WTC11 (cell line): ENCODE results near the gene SLC38A8. TPM values are rescaled to one million over a fixed set of nuclear protein-coding genes. Genes with fewer than 3 reads are reported as not detected.

Experiments used
- ATAC-seq: fragments of 200-7000 bp; cut with Tn5 transposase; 2 replicates; pipeline ENCODE4 v1.10.0; 2021; ENCODE audit warnings: mild to moderate bottlenecking, moderate library complexity
- CTCF ChIA-PET: fragments of 300-600 bp; sonication (Branson Sonifier 250); formaldehyde crosslinking; loops from one replicate; lab custom pipeline; 2021; ENCODE audit warnings: antibody characterized with exemption; lab: Charles Lee
- POLR2A ChIA-PET: fragments of 350-600 bp; sonication (Branson Sonifier 250); formaldehyde crosslinking; loops from one replicate; lab custom pipeline; 2021; ENCODE audit warnings: antibody characterized with exemption; lab: Charles Lee
- DNase-seq: peaks from one replicate; pipeline ENCODE4 v3.0.0; 2021; ENCODE audit warnings: low spot score
- H3K27ac Mint-ChIP-seq: 2 replicates; pipeline ENCODE4 v1.8.0; 2021; ENCODE audit warnings: mixed read lengths
- H3K27me3 Mint-ChIP-seq: 2 replicates; pipeline ENCODE4 v1.8.0; 2021; ENCODE audit warnings: low read depth, mild to moderate bottlenecking, moderate library complexity, mixed read lengths
- H3K36me3 Mint-ChIP-seq: 2 replicates; pipeline ENCODE4 v1.8.0; 2021; ENCODE audit warnings: mixed read lengths
- H3K4me1 Mint-ChIP-seq: 2 replicates; pipeline ENCODE4 v1.8.0; 2022; ENCODE audit warnings: mixed read lengths
- H3K4me3 Mint-ChIP-seq: 2 replicates; pipeline ENCODE4 v1.8.0; 2021; ENCODE audit warnings: mild to moderate bottlenecking, moderate library complexity, mixed read lengths
- H3K9me3 Mint-ChIP-seq: 2 replicates; pipeline ENCODE4 v1.8.0; 2021; ENCODE audit warnings: mixed read lengths
- IRF1 ChIP-seq: sonication (generic); formaldehyde crosslinking; IDR thresholded peaks from 2 replicates; pipeline ENCODE4 v1.8.0; 2023; ENCODE audit warnings: missing genetic modification reagents
- JUN ChIP-seq: sonication (generic); formaldehyde crosslinking; IDR thresholded peaks from 2 replicates; pipeline ENCODE4 v1.8.0; 2023; ENCODE audit warnings: mild to moderate bottlenecking, missing genetic modification reagents
- NFYB ChIP-seq: sonication (generic); formaldehyde crosslinking; conservative IDR thresholded peaks from 2 replicates; pipeline ENCODE4 v1.8.0; 2022; ENCODE audit warnings: low read depth, missing genetic modification reagents
- OVOL2 ChIP-seq: fragments of 250-450 bp; sonication (Bioruptor Pico); IDR thresholded peaks from 2 replicates; pipeline ENCODE4 v1.9.0; 2021; ENCODE audit warnings: mild to moderate bottlenecking, borderline replicate concordance
- PRDM15 ChIP-seq: sonication (generic); formaldehyde crosslinking; IDR thresholded peaks from 2 replicates; pipeline ENCODE4 v1.8.0; 2022; ENCODE audit warnings: missing genetic modification reagents
- PRRX2 ChIP-seq: fragments of 250-450 bp; sonication (Bioruptor Pico); IDR thresholded peaks from 2 replicates; pipeline ENCODE4 v1.8.0; 2021; ENCODE audit warnings: mild to moderate bottlenecking
- SMAD4 ChIP-seq: sonication (generic); formaldehyde crosslinking; IDR thresholded peaks from 2 replicates; pipeline ENCODE4 v1.8.0; 2022; ENCODE audit warnings: mild to moderate bottlenecking, missing genetic modification reagents
- ZMAT4 ChIP-seq: fragments of 250-450 bp; sonication (Bioruptor Pico); IDR thresholded peaks from 2 replicates; pipeline ENCODE4 v1.9.0; 2021; ENCODE audit warnings: mild to moderate bottlenecking
- ZNF121 ChIP-seq: sonication (generic); formaldehyde crosslinking; IDR thresholded peaks from 2 replicates; pipeline ENCODE4 v1.8.0; 2023; ENCODE audit warnings: missing genetic modification reagents
- ZNF317 ChIP-seq: sonication (generic); formaldehyde crosslinking; IDR thresholded peaks from 2 replicates; pipeline ENCODE4 v1.8.1; 2023; ENCODE audit warnings: low read depth, mild to moderate bottlenecking, moderate library complexity, missing genetic modification reagents, borderline replicate concordance
- ZNF425 ChIP-seq: fragments of 250-450 bp; sonication (Bioruptor Pico); conservative IDR thresholded peaks from 2 replicates; pipeline ENCODE4 v1.9.0; 2021; ENCODE audit warnings: mild to moderate bottlenecking
- ZNF671 ChIP-seq: fragments of 250-450 bp; sonication (Bioruptor Pico); IDR thresholded peaks from 2 replicates; pipeline ENCODE4 v1.8.0; 2021; ENCODE audit warnings: mild to moderate bottlenecking
- total RNA-seq: library from RNA; stranded (reverse); gene quantifications from 3 replicates; pipeline ENCODE4 v1.2.3, GENCODE V29; 2021
- TF ChIP-seq, protein P1 (sequence below): fragments of 250-450 bp; sonication (Bioruptor Pico); IDR thresholded peaks from 2 replicates; pipeline ENCODE4 v1.9.0; 2021; ENCODE audit warnings: mild to moderate bottlenecking, borderline replicate concordance

The SLC38A8 gene
- total RNA-seq, 1 experiment from 2014 or later, result not detected

GRCh38 chr16:84074721-84075120 lies 32.1 kb upstream of the SLC38A8 start (continued):
- TF ChIP-seq NFYB (CRISPR knock-in tag), result no peak

GRCh38 chr16:84072014-84072413 lies 29.4 kb upstream of the SLC38A8 start:
- no peaks in the 10 kb centered on the region for H3K27me3 Mint-ChIP-seq
- POLR2A ChIA-PET, result no interaction called here
- no peak for TF ChIP-seq JUN (CRISPR knock-in tag)
- TF ChIP-seq ZNF671 (CRISPR knock-in tag), result no peak
- TF ChIP-seq SMAD4 (CRISPR knock-in tag), result no peak
- TF ChIP-seq ZMAT4 (CRISPR knock-in tag), result no peak
- TF ChIP-seq OVOL2 (CRISPR knock-in tag), result no peak
- no peak for TF ChIP-seq ZNF425 (CRISPR knock-in tag)
- TF ChIP-seq PRDM15 (CRISPR knock-in tag), result no peak

DNA sequence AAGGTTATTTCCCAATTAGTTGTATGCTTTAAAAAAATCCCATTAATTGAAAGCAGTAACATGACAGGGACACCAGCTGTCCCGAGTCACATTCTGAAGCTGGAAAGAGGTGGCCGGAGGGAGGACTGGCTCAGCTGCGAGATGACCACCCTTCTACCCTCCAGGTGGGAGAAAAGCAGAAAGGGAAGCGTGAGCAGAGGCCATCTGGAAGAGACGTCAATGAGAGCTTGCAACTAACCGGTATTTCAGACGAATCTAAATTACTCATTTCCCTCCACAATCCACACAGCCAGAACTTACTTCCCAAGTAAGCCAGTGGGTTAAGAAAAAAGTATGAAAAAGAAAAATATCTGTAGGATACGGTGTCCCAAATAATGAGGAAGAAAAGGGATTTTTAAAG lies 28.5 kb upstream of the SLC38A8 start:
- ATAC-seq (no peak), DNase-seq (no peak)
- H3K9me3 Mint-ChIP-seq, result no peaks in the 10 kb centered on the region
- ChIA-PET CTCF (interaction anchor here (1.0 to 1.5 kb wide), 4 partner anchors 8 to 116 kb away, joined by 3 to 6 read pairs (median 5); partner anchors contain the start of gene TAF1C), POLR2A (no interaction called here)
- H3K27ac Mint-ChIP-seq, result no peak overlapping the region
- TF ChIP-seq, protein P1, sequence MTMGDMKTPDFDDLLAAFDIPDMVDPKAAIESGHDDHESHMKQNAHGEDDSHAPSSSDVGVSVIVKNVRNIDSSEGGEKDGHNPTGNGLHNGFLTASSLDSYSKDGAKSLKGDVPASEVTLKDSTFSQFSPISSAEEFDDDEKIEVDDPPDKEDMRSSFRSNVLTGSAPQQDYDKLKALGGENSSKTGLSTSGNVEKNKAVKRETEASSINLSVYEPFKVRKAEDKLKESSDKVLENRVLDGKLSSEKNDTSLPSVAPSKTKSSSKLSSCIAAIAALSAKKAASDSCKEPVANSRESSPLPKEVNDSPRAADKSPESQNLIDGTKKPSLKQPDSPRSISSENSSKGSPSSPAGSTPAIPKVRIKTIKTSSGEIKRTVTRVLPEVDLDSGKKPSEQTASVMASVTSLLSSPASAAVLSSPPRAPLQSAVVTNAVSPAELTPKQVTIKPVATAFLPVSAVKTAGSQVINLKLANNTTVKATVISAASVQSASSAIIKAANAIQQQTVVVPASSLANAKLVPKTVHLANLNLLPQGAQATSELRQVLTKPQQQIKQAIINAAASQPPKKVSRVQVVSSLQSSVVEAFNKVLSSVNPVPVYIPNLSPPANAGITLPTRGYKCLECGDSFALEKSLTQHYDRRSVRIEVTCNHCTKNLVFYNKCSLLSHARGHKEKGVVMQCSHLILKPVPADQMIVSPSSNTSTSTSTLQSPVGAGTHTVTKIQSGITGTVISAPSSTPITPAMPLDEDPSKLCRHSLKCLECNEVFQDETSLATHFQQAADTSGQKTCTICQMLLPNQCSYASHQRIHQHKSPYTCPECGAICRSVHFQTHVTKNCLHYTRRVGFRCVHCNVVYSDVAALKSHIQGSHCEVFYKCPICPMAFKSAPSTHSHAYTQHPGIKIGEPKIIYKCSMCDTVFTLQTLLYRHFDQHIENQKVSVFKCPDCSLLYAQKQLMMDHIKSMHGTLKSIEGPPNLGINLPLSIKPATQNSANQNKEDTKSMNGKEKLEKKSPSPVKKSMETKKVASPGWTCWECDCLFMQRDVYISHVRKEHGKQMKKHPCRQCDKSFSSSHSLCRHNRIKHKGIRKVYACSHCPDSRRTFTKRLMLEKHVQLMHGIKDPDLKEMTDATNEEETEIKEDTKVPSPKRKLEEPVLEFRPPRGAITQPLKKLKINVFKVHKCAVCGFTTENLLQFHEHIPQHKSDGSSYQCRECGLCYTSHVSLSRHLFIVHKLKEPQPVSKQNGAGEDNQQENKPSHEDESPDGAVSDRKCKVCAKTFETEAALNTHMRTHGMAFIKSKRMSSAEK (CRISPR knock-in tag), result no peak
- TF ChIP-seq PRRX2 (no peak), IRF1 (CRISPR knock-in tag) (no peak), ZNF317 (no peak), ZNF121 (CRISPR knock-in tag) (no peak)
- no peaks in the 10 kb centered on the region for H3K27me3 Mint-ChIP-seq
- peaks cover 50% of the 10 kb centered on the region for H3K36me3 Mint-ChIP-seq
- no peaks in the 10 kb centered on the region for H3K4me1 Mint-ChIP-seq
- no peak overlapping the region for H3K4me3 Mint-ChIP-seq

More at GRCh38 chr16:84072014-84072413, 29.4 kb upstream of the SLC38A8 start:
- Mint-ChIP-seq H3K27ac (no peak overlapping the region), H3K4me1 (no peaks in the 10 kb centered on the region), H3K4me3 (no peak overlapping the region), H3K36me3 (peaks cover 45% of the 10 kb centered on the region), H3K9me3 (no peaks in the 10 kb centered on the region)
- ATAC-seq, result no peak
- DNase-seq, result no peak
- CTCF ChIA-PET, result interaction anchor here (1.4 kb wide), 1 partner anchor 9 kb away, joined by 5 read pairs; no protein-coding TSS in a partner anchor
